ENCODE data around the gene NEGR1.

The NEGR1 gene

DNA sequence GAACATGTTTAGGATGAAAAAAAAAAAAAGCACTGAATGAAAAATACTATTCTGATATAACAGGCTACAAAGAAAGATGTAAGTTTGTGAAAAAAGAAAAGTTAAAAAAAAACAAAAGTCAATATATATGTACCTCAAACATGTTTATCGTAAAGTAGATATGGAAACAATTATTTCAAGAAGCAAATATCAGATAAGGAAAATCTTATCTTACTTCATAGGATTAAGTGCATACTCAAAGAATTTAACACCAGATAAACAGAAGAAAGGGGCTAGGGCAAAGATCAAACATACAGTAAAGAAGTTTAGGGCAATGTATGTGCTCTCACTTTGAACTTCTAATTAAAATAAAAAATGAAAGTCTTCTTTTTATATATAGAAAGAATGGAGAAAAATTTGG, 75.3 kb downstream of the NEGR1 start:
- in situ Hi-C loops (cut with MboI; ENCODE audit: low sequenced_read_pairs): no loop called here
- H3K4me1 ChIP-seq: no peaks in the 10 kb centered on the region
- no peaks in the 10 kb centered on the region for H3K9me3 ChIP-seq
- H3K4me3 ChIP-seq: no peak overlapping the region
- H3K27me3 ChIP-seq (ENCODE audit: low read depth): peaks cover 2% of the 10 kb centered on the region; the same call in 1 of the 2 replicates
- H3K36me3 ChIP-seq (replicated peaks): no peaks in the 10 kb centered on the region
- no peak for DNase-seq (ENCODE audit: low spot score in 2 of 2)

DNA sequence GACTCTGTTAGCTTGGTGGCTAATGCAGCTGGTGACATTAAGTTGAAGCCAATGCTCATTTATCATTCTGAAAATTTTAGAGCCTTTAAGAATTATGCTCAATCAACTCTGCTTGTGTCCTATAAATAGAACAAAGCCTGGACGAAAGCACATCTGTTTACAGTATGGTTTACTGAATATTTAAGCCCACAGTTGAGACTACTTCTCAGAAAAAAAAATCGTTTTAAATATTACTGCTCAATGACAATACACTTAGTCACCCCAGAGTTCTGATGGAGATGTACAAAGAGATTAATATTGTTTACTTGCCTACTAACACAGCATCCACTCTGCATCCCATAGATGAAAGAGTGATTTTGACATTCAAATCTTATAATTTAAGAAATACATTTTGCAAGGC, 79.6 kb downstream of the NEGR1 start:
- Histone ChIP-seq H3K4me1 (no peaks in the 10 kb centered on the region), H3K4me3 (no peak overlapping the region), H3K27me3 (ENCODE audit: low read depth) (no peaks in the 10 kb centered on the region), H3K9me3 (no peaks in the 10 kb centered on the region), H3K36me3 (replicated peaks) (no peaks in the 10 kb centered on the region)
- in situ Hi-C loops (cut with MboI; ENCODE audit: low sequenced_read_pairs): no loop called here
- DNase-seq (ENCODE audit: low spot score in 2 of 2): no peak

DNA sequence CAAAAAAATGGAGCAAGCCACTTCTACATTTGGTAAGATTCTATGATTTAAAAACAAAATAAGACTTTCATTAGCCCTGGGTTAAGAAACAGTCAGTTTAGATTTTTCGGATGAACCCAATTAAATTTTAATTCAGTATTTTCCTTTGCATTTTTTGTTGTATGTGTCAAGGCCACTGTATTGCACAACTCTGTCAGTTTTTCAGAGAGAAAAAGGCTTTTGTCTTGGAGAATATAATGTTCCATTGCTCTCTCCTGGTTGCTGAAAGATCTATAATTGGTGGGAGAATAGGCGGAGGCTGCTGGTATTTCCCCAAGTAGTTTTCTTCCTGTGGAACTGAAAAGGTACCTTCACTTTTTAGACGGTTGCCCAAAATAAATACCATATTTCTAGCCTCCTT, 84.6 kb downstream of the NEGR1 start:
- in situ Hi-C loops (cut with MboI; ENCODE audit: low sequenced_read_pairs): no loop called here
- Histone ChIP-seq H3K4me1 (no peaks in the 10 kb centered on the region), H3K9me3 (no peaks in the 10 kb centered on the region), H3K4me3 (no peak overlapping the region), H3K36me3 (replicated peaks) (no peaks in the 10 kb centered on the region), H3K27me3 (ENCODE audit: low read depth) (no peaks in the 10 kb centered on the region)
- DNase-seq (ENCODE audit: low spot score in 2 of 2): no peak

DNA sequence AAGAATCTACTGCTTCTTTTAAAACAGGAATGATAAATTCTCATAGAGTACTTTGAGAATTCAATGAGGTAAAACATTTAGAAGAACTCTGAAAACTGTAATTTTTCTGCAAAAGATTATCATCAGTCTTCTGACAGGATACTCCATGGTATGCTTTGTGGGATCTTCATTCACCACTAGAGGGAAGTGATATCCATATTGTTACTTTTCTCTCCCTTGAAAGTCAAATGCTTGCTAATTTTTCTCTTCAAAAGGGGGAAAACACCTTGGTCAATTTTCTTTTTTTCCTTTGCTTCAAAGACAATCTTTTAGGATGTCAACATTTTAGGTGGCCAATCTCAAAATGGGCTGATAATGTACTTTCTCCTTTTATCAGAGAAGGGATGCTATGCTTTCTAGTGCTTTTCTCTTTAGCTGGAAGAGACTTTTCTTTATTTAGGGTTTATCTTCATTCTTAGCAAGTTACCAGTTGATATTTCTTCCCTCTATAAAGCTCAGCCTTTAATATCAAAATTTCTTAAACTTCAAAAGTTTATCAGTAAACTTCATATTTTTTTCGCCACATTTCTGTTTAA, 95.5 kb downstream of the NEGR1 start:
- H3K27me3 ChIP-seq (ENCODE audit: low read depth): no peaks in the 10 kb centered on the region
- no peak overlapping the region for H3K4me3 ChIP-seq
- no peaks in the 10 kb centered on the region for H3K36me3 ChIP-seq (replicated peaks)
- no peak for DNase-seq (ENCODE audit: low spot score in 2 of 2)
- peaks cover 4% of the 10 kb centered on the region; the same call in 1 of the 2 replicates for H3K4me1 ChIP-seq
- in situ Hi-C loops (cut with MboI; ENCODE audit: low sequenced_read_pairs): no loop called here
- no peaks in the 10 kb centered on the region for H3K9me3 ChIP-seq

DNA sequence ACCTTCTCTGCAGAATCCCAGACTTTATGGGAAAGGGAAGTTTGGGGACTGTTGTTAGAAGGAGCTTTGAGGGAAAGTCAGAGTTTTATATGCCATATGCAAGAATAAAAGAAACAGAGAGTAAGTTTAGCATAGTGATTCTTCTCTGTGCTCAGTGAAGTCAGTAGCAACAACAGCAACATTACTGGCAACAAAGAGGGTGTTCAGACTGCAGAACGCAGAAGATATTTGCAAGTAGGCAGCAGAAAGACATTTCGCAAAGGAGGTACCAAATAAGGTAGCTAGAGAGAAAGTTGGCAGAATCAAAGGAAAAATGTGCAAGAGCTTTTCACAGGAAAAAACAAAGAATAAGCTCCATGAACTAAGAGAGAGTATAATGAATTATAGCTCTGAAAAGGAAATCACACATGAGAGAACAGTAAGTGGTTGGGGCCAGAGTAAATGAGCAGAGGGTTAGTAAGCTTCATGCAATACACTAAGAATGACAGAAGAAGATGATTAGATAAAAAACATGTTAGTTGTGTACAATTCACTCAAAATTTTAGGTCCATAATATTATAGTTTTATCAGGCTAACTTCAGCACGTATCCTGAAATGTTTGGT, 98.1 kb downstream of the NEGR1 start:
- H3K36me3 ChIP-seq (replicated peaks): no peaks in the 10 kb centered on the region

DNA sequence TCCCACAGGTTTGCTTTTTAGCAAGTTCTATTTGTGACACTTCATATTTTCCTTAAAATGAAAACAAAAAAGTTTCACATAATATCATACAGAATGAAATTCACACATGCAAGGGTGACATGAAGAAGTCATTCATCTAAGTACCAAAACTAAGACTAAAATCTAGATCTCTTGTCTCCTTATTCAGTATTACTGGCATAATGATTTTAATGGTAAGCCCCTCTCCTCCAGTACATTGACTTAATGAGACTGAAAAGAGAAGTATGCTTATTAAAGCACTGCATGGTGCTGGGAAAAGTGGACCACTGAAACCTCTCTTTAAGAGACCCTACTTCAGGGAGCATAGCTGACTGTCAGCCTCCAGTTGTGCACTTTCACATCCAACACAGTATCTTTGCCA, 99.5 kb downstream of the NEGR1 start:
- Histone ChIP-seq H3K4me3 (no peak overlapping the region), H3K36me3 (replicated peaks) (no peaks in the 10 kb centered on the region), H3K4me1 (peaks cover 4% of the 10 kb centered on the region; the same call in 1 of the 2 replicates), H3K27me3 (ENCODE audit: low read depth) (no peaks in the 10 kb centered on the region), H3K9me3 (no peaks in the 10 kb centered on the region)
- no peak for DNase-seq (ENCODE audit: low spot score in 2 of 2)
- in situ Hi-C loops (cut with MboI; ENCODE audit: low sequenced_read_pairs): no loop called here

More for the DNA sequence above, 98.1 kb downstream of the NEGR1 start:
- Histone ChIP-seq H3K4me1 (peaks cover 4% of the 10 kb centered on the region; the same call in 1 of the 2 replicates), H3K27me3 (ENCODE audit: low read depth) (no peaks in the 10 kb centered on the region), H3K9me3 (no peaks in the 10 kb centered on the region), H3K4me3 (no peak overlapping the region)
- in situ Hi-C loops (cut with MboI; ENCODE audit: low sequenced_read_pairs): no loop called here
- no peak for DNase-seq (ENCODE audit: low spot score in 2 of 2)

DNA sequence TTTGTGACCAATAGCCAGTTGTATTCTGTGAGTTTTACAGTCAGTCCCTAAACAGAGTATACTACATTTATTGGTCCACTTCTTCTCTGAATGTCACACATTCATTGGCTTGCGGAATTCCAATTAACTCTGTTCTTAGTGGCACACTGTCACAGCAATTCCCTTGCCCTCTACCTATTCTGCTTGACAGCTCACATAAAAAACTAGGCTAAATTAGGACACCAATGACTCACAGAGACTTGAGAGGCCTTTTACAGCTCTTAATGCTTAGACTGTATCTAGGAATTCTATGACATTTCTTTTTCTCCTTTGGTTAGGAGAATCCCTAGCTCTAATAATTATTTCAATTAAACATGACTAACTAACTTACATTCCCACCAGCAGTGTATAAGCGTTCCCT, 104.1 kb downstream of the NEGR1 start:
- Histone ChIP-seq H3K36me3 (replicated peaks) (no peaks in the 10 kb centered on the region), H3K27me3 (ENCODE audit: low read depth) (no peaks in the 10 kb centered on the region), H3K4me1 (no peaks in the 10 kb centered on the region), H3K4me3 (no peak overlapping the region), H3K9me3 (no peaks in the 10 kb centered on the region)
- no peak for DNase-seq (ENCODE audit: low spot score in 2 of 2)
- in situ Hi-C loops (cut with MboI; ENCODE audit: low sequenced_read_pairs): no loop called here

DNA sequence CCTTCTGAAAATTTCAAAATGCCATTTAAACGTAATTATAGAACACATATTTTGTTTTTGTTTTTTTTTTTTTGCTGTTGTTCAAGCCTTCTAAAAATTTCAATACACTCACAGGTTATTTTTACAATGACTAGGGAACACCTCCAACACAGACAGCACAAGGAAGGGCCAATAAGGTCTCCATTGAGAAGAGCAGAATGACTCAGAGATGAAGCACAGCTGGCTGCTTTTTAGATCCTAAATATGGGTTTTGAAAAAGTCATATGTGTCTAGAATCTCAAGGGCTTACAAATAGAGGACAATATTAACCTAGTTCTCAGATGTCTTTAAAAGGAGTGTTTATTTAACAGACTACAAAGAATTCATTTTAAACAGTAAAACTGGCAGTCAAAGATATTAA, 104.6 kb downstream of the NEGR1 start:
- in situ Hi-C loops (cut with MboI; ENCODE audit: low sequenced_read_pairs): no loop called here

DNA sequence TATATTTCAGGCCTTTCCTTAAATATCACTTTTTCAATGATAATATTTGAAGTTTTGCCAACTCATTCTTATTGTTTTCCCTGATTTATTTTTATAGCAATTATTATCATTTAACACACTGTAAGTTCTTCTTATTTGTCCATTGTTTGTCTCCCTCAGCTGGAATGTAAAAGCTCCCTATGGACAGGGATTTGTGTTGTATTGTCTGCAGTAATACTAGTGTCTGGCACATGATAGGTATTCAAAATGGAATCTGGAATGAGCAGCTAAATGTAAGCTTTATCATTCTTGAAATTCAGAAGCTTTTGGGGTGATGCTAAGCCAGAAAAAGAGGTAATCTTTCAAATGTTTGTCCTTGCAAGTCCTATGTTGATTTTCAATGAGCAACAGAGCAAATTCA, 112.1 kb downstream of the NEGR1 start:
- Histone ChIP-seq H3K4me3 (no peak overlapping the region), H3K9me3 (no peaks in the 10 kb centered on the region), H3K27me3 (ENCODE audit: low read depth) (no peaks in the 10 kb centered on the region), H3K36me3 (replicated peaks) (no peaks in the 10 kb centered on the region), H3K4me1 (no peaks in the 10 kb centered on the region)
- DNase-seq (ENCODE audit: low spot score in 2 of 2): no peak
- in situ Hi-C loops (cut with MboI; ENCODE audit: low sequenced_read_pairs): no loop called here

More for the DNA sequence above, 104.6 kb downstream of the NEGR1 start:
- Histone ChIP-seq H3K36me3 (replicated peaks) (no peaks in the 10 kb centered on the region), H3K27me3 (ENCODE audit: low read depth) (no peaks in the 10 kb centered on the region), H3K4me3 (no peak overlapping the region), H3K9me3 (no peaks in the 10 kb centered on the region), H3K4me1 (no peaks in the 10 kb centered on the region)
- no peak for DNase-seq (ENCODE audit: low spot score in 2 of 2)

DNA sequence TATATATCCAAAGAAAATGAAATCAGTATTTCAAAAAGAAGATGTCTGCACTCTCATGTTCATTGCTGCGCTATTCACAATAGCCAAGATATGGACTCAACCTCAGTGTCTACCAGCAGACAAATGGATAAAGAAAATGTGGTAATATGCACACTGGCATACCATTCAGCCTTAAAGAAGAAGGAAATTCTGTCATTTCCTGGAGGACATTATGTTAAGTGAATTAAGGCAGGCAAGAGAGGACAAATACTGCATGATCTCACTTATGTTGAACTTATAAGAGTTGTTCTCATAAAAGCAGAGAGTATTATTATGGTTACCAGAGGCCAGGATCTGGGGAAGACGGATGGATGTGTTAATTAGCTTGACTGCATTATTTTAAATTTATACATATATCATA, 115.9 kb downstream of the NEGR1 start:
- no peak overlapping the region for H3K4me3 ChIP-seq
- no peaks in the 10 kb centered on the region for H3K9me3 ChIP-seq
- no peaks in the 10 kb centered on the region for H3K27me3 ChIP-seq (ENCODE audit: low read depth)
- no peaks in the 10 kb centered on the region for H3K36me3 ChIP-seq (replicated peaks)
- no peak for DNase-seq (ENCODE audit: low spot score in 2 of 2)
- in situ Hi-C loops (cut with MboI; ENCODE audit: low sequenced_read_pairs): no loop called here
- no peaks in the 10 kb centered on the region for H3K4me1 ChIP-seq

DNA sequence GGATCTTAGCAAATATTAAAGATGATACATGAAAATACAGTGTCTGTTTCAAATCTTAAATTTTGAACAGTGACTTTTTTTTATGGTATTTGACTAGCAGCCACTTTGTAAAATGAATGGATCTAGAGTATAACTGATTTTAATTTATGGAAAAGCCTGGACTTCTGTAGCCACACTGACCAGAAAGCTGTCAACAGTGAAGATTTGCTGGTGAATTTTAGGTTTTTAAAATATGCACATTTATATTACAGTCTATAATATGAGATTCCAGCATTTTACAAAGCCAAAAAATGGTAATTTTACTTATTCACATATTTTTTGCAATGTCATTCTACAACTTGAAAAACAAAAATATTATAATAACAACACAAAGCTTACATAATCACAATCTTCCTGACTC, 131.8 kb downstream of the NEGR1 start:
- no peak overlapping the region for H3K4me3 ChIP-seq
- in situ Hi-C loops (cut with MboI; ENCODE audit: low sequenced_read_pairs): no loop called here
- DNase-seq (ENCODE audit: low spot score in 2 of 2): no peak
- no peaks in the 10 kb centered on the region for H3K4me1 ChIP-seq
- H3K36me3 ChIP-seq (replicated peaks): no peaks in the 10 kb centered on the region
- no peaks in the 10 kb centered on the region for H3K27me3 ChIP-seq (ENCODE audit: low read depth)
- no peaks in the 10 kb centered on the region for H3K9me3 ChIP-seq

DNA sequence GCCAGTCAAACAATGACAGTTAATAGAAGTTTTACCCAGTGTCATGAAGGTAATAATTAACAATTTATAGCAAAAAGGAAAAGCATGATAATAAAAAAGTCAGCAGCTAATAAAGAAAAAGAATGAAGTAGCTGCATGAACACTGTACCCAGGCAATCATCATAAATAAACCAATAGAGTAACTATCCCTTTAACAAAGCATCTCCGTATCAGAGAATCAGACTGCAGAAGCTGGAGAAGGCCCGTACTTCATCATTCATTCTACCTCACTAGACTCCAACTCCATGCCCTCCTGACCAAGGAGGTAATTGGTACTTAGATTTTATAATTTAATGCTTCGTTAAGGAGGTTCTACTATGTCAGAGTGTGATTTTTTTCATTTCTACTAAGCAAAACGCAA, 140.5 kb downstream of the NEGR1 start:
- Histone ChIP-seq H3K9me3 (no peaks in the 10 kb centered on the region), H3K27me3 (ENCODE audit: low read depth) (no peaks in the 10 kb centered on the region), H3K36me3 (replicated peaks) (no peaks in the 10 kb centered on the region), H3K4me3 (no peak overlapping the region), H3K4me1 (no peaks in the 10 kb centered on the region)
- no peak for DNase-seq (ENCODE audit: low spot score in 2 of 2)
- in situ Hi-C loops (cut with MboI; ENCODE audit: low sequenced_read_pairs): no loop called here

DNA sequence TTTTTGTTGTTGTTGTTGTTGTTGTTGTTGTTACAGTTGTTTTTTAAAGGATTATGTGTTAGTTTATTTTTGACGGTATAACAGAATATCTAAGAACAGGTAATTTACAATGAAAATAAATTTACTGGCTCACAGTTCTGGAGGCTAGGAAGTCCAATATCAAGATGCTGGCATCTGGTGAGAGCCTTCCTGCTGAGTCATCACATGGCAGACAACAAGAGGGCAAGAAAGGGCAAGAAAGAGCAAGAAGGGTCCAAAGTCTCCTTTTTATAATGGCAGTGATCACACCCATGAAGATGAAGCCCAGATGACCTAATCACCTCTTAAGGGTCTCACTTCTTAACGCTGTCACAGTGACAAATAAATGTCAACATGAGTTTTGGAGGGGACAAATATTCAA, 142.1 kb downstream of the NEGR1 start:
- Histone ChIP-seq H3K4me1 (no peaks in the 10 kb centered on the region), H3K9me3 (no peaks in the 10 kb centered on the region), H3K27me3 (ENCODE audit: low read depth) (no peaks in the 10 kb centered on the region), H3K4me3 (no peak overlapping the region), H3K36me3 (replicated peaks) (no peaks in the 10 kb centered on the region)
- in situ Hi-C loops (cut with MboI; ENCODE audit: low sequenced_read_pairs): no loop called here
- DNase-seq (ENCODE audit: low spot score in 2 of 2): no peak

DNA sequence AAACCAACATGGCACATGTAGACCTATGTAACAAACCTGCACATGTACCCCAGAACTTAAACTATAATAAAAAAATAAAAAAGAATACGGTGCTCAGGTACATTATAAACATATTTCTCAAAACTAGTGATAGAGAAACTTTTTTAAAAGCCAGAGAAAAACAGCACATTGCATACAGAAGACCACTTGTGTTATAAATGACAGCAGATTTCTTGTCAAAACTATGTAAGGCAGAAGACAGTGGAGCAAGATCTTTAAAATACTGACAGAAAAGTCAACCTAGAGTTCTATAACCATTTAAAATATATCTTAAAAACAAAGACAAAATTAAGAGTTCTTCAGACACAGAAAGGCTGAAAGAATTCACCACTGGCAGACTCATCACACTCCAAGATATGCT, 144.7 kb downstream of the NEGR1 start:
- H3K36me3 ChIP-seq (replicated peaks): no peaks in the 10 kb centered on the region
- H3K4me3 ChIP-seq: no peak overlapping the region
- DNase-seq (ENCODE audit: low spot score in 2 of 2): no peak
- H3K4me1 ChIP-seq: no peaks in the 10 kb centered on the region
- in situ Hi-C loops (cut with MboI; ENCODE audit: low sequenced_read_pairs): no loop called here
- H3K9me3 ChIP-seq: no peaks in the 10 kb centered on the region
- H3K27me3 ChIP-seq (ENCODE audit: low read depth): no peaks in the 10 kb centered on the region

DNA sequence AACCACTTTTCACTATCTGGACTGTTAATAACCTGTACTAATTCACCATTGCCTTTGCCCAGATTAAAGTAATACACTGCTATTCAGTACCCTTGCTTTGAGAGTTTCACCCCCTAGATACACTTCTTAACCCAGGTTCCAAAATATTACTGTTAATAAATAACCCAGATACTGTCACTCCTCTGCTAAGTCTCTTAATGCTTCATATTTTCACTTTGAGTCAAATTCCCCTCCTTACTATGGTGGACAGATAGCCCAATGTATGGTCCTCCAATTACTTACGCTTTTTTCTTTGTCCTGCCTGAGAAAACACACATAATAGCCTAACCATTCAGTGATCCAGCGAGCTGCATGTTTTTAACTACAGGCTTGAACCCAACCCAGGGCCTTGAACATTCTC, 152.5 kb downstream of the NEGR1 start:
- Histone ChIP-seq H3K36me3 (replicated peaks) (no peaks in the 10 kb centered on the region), H3K4me1 (no peaks in the 10 kb centered on the region), H3K27me3 (ENCODE audit: low read depth) (no peaks in the 10 kb centered on the region), H3K4me3 (no peak overlapping the region), H3K9me3 (no peaks in the 10 kb centered on the region)
- in situ Hi-C loops (cut with MboI; ENCODE audit: low sequenced_read_pairs): no loop called here
- no peak for DNase-seq (ENCODE audit: low spot score in 2 of 2)

Measured in HAP-1 (cell line).